ENCODE results near the gene BANP. TPM values are rescaled to one million over a fixed set of nuclear protein-coding genes. Genes with fewer than 3 reads are reported as not detected.
"Not testable (repeated sequence)": the region's sequence is repeated elsewhere in the genome, so short reads cannot be mapped to it uniquely, and the experiment has no call there.

Gene BANP
- total RNA-seq, 2 donors from 2014 or later: 13.9 to 16.7 TPM

DNA sequence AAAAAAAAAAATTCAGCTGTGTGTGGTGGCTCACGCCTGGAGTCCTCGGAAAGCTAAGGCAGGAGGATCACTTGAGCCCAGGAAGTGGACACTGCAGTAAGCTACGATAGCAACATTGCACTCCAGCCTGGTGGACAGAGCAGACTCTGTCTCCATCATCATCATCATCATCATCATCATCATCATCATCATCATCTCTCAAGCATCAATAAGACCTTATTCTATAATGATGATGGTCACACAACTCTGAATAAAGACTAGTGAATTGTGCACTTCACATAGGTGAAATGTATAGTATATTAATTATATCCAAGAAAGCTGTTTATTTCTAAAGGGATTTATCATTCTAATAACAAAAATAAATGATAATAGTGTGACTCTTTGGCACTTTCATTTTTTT lies 143.7 kb downstream of the BANP start:
- ATAC-seq; DNase-seq; intact Hi-C loops (cut with DNase I): not testable (repeated sequence)

GRCh38 chr16:88096659-88097058 lies 145.4 kb downstream of the BANP start:
- intact Hi-C loops (cut with DNase I); DNase-seq; ATAC-seq: not testable (repeated sequence)

GRCh38 chr16:88098731-88099562 lies 147.7 kb downstream of the BANP start:
- intact Hi-C loops (cut with DNase I); ATAC-seq; DNase-seq: not testable (repeated sequence)

DNA sequence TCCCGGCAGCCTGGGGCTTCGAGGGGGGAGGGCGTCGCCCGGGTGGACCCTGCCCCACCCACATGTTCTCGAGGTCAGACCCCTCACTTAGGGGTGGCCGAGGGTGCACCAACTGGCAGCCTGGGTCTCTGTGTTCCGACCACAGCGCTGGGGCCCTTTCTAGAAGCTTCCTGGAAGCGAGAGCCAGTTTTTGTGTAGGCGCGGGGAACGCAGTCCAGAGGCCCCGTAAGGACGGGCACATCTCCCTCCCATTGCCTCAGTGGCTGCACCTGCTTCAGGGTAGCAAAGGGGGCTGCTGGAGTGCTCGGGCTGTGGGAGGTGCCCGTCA lies 148.3 kb downstream of the BANP start:
- DNase-seq (no peak), ATAC-seq (no peak)
- intact Hi-C loops (cut with DNase I): no loop called here

DNA sequence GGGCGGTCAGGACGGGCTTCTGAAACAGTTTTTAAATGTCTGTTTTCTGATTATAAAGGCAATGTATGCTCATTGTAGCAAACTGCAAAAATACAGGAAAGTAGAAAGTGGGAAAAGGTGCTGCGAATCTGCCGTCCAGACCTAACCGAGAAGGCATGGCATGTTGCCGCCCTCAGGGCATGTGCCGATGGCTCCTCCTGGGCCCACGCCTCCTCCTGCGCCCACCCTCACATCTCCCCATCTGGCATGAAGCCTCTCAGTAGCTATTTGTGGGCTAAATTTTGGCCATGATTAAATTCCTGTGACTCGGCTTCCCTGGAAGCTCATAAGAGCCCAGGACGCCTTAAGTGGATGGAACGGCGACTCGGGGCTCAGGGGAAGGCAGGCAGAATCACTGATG lies 148.7 kb downstream of the BANP start:
- ATAC-seq; intact Hi-C loops (cut with DNase I); DNase-seq: not testable (repeated sequence)

DNA sequence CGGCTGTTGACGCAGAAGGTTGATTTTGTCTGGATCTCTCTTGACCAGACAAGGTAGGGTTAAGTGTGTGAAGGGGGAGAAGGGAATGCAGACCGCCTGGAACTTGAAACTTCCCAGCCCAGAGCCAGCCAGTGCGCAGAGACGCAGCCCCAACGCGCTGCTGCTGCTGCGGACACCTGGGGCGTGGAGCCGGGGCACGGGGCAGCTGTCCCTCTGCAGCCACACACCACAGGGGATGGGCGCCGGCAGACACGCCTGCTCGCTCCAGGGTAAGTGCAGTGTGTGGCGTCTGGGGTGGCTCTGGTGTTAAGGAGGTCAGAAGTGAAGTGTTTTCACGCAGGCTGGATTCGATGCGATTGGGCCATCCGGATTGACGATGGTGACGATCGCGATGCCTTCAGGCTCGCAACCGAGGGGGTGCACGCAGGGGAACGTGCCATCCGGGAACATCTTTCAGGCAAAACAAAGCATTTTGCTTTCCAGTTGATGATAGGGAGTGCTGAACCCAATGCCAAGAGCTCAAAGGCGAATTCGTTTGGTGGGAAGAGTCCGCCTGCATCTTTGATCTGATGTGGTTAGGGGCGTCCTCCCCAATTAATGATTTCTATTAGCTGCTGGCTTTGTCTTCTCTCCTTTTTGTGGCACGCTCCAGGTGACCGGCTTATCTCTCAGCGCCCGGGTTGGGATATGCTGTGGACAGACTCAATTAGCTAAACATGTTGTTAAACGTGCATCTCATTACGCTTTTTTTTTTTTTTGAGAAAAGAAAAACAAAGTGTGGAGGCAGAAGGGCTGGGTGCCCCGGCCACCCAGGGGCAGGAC lies 149.8 kb downstream of the BANP start:
- DNase-seq; intact Hi-C loops (cut with DNase I): not testable (repeated sequence)
- peak in 1 of 2 donors; percentile 21 for ATAC-seq

GRCh38 chr16:88101623-88102105 lies 150.4 kb downstream of the BANP start:
- DNase-seq; intact Hi-C loops (cut with DNase I); ATAC-seq: not testable (repeated sequence)

DNA sequence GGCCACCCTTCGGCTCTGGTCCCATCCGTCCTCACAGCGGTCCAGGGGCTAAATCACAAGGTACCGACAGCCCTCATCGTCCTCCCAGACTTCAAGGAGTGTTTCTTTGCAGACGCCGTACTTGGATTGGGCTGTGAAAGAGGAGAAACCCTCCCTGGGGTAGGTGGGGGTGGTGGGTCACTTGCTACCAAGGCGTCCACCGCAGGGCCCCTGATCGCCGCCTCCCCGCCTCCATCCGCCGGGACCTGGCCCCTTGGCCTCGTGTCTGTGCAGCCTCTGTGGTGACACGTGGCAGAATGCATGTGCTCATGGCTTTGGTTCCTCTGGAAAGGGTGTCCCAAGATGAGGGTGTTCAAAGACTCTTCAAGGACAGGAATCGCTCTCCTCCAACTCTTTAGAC lies 151.4 kb downstream of the BANP start:
- no peak for ATAC-seq
- intact Hi-C loops (cut with DNase I): no loop called here
- DNase-seq: no peak

DNA sequence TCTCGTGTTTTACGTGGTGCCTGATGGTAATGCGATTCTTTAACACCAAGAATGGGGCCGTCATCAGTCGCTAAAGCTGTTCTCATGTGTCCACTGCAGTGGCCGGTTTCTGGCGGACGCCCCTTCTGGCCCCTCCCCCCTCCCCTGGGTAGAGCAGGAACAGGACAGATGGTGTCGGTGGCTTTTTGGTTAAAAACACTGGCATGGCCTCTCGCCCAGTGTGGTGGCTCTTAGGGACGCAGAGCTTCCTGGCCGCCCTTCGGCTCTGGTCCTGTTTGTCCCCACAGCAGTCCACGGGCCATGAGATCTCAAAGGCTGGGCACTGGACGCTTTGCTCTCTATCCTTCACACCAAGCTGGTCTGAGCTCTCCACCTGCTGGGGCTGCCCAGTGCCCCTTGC lies 151.8 kb downstream of the BANP start:
- DNase-seq: no peak
- intact Hi-C loops (cut with DNase I): no loop called here
- no peak for ATAC-seq

- intact Hi-C loops (cut with DNase I): no loop called here
- DNase-seq (no peak), ATAC-seq (no peak)
Observed at GRCh38 chr16:88103581-88104188, 152.5 kb downstream of the BANP start.

DNA sequence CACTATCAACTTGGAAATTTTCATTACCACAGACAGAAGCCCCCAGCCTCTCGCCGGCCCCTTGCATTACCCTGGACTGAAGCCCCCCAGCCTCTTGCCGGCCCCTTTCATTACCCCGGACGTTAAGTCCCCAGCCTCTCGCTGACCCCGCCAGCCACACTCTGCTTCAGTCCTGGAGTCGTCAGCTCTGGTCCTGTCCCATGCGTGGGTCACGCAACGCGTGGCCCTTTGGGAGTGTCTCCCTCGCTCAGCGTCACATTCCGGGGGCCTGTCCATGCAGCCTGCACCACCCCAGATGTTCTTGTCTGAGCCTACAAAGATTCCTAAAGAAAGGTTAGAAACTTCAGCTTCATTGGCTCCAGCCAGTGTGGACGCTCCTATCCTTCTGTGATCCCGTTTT lies 153.1 kb downstream of the BANP start:
- DNase-seq; intact Hi-C loops (cut with DNase I); ATAC-seq: not testable (repeated sequence)

DNA sequence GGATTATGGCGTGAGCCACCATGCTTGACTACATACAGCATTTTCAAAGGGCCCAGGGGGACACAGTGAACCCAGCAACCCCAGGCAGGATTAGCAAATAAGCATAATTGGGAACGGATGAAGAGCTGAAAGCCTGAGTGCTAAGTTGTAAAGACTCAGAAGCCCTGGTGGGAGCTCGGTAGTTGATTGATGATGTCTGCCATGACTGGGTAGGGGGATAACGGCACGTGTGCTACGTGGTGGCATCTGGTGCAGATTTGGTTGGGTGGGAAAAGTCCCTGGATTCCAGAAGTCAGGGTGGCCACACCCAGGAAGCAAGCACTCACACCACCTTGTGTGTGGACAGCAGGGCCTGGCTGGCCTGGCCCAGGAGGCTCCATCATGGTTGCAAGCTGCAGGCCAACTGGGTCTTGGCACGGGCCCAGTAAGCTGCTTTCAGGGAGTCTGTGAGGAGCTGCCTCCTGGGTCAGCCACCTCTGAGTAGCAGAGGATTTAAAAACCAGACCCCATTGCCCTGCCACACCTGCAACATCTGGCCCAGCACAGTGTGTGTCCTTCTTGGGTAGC lies 154.4 kb downstream of the BANP start:
- intact Hi-C loops (cut with DNase I); DNase-seq; ATAC-seq: not testable (repeated sequence)

- intact Hi-C loops (cut with DNase I); ATAC-seq; DNase-seq: not testable (repeated sequence)
Observed at GRCh38 chr16:88106566-88106965, 155.3 kb downstream of the BANP start.

DNA sequence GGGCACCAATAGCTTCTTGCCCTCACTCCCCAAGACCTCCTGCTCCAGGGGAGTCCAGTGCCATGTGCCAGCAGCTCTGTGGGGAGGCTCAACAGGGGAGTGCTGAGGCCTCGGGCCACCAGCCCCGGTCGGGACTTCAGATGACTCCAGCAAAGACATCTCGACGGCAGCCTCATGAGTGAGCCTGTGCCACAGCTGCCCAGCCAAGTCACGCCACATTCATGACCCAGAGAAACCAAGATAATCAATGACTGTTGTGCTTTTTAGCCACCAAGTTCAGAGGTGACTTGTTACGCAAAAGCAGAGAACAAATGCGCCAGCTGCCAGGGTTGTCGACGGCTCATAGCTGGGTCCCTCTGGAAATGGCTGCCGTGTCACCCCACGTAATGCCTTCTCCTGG lies 157.5 kb downstream of the BANP start:
- no peak for DNase-seq
- ATAC-seq: no peak
- intact Hi-C loops (cut with DNase I): no loop called here

DNA sequence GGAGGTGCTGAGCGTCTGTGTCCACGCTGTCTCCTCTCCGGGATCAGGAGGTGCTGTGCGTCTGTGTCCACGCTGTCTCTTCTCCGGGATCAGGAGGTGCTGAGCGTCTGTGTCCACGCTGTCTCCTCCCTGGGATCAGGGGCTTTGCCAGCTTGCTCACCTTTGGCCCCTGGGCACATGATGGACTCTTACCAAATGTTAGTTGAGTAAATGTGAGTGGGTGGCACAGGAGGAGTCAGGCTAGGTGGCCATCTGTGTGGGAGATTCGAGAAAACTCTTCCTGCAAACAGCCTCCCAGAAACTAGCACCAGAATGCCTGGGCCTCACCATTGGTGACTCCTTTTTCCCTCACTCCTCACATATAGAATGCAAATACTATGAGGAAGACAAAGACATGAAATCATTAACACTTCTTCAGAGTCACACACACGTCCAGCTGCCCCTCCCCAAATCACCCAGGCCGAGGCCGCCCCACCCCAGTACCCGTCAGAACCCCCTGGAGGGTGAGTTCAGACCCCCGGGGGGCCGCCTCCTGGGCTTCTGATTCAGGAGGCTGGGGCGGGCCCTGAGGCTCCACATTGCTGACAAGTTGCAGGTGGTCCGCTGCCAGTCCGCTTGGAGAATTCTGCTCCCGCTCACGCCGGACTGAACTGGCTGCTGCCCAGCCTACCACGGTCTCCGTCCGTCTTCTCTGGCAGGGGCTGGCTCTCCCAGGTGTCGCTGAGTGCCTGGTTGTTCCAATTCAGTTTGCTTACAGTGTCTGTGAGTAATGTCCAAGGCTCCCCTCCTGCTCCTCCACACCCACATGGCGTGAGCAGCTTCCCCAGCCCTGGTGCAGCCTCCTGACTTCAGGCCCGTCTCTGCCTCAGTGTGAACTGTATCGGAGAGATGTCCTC lies 158.7 kb downstream of the BANP start:
- intact Hi-C loops (cut with DNase I); ATAC-seq; DNase-seq: not testable (repeated sequence)

GRCh38 chr16:88110875-88111494 lies 159.8 kb downstream of the BANP start:
- DNase-seq; intact Hi-C loops (cut with DNase I); ATAC-seq: not testable (repeated sequence)

DNA sequence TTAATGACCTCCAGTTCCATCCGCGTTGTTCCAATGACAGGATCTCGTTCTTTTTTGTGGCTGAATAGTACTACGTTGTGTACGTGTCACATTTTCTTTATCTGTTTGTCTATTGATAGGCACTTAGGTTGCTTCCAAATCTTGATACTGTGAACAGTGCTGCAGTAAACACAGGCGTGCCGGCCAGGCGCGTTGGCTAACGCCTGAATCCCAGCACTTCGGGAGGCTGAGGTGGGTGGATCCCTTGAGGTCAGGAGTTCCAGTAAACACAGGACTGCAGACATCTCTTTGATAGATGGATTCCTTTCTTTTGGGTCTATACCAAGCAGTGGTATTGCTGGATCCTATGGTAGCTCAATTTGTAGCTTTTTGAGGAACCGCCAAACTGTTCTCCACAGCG lies 160.7 kb downstream of the BANP start:
- ATAC-seq; DNase-seq; intact Hi-C loops (cut with DNase I): not testable (repeated sequence)

DNA sequence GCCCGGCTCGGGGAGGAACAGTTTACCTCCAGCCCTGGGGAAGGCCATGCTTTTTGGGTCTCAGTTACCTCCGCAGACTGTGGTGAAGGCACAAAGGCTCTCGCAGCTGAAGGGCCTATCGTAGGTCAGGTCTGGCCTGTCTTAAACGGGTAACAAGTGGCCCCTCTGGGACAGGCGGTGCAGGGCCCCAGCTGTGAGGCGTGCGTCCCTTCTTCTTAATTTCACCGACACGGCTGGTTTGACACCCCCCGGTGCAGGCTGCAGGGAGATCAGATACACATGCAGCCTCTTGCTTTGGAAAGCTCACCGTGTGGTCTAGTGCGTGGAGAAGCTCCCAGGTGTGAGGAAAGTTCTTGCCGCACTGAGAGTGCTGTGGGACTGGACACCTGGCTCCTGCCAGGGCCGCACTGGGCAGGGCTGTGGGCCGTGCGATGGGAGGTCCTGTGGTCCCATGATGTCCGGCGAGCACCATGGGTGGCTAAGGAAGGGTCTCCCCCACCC lies 162.4 kb downstream of the BANP start:
- intact Hi-C loops (cut with DNase I): no loop called here
- ATAC-seq (no peak), DNase-seq (no peak)

Data from left cardiac atrium (tissue), 4 donors.